Ovary (tissue), 9 donors: Measurements from ENCODE around the gene TOP2B. TPM values are rescaled to one million over a fixed set of nuclear protein-coding genes. Genes with fewer than 3 reads are reported as not detected.

Source experiments
- DNase-seq, 5 donors: peaks; one replicate each; pipeline ENCODE4 v3.0.0-alpha.2; 2019 to 2020
- H3K27ac ChIP-seq, 2 donors: fragments of 200-600 bp; one replicate each; pipeline versions ENCODE4 v1.5.1 to v1.8.0; 2019 to 2022
- H3K27me3 ChIP-seq: fragments of 200-600 bp; one replicate; pipeline ENCODE4 v1.8.0; 2022
- H3K36me3 ChIP-seq: fragments of 200-600 bp; sonication (generic); one replicate; pipeline ENCODE4 v1.5.1; 2019
- H3K4me1 ChIP-seq: one replicate; pipeline ENCODE4 v1.8.1; 2013; ENCODE audit warnings: mild to moderate bottlenecking, moderate library complexity; ENCODE audit not compliant: insufficient read depth
- H3K4me3 ChIP-seq: fragments of 200-600 bp; sonication (generic); one replicate; pipeline ENCODE4 v1.5.1; 2017
- H3K9me3 ChIP-seq, 2 donors: fragments of 200-600 bp in 1 of 2; sonication (generic) in 1 of 2; one replicate each; pipeline versions ENCODE4 v1.5.1 to v1.8.1; 2013 to 2019; ENCODE audit warnings: mild to moderate bottlenecking in 1 of 2, moderate library complexity in 1 of 2
- EP300 ChIP-seq: sonication (generic); formaldehyde crosslinking; IDR thresholded peaks from one replicate; pipeline ENCODE4 v1.6.1; 2017; ENCODE audit warnings: antibody characterized with exemption
- POLR2A ChIP-seq: fragments of 450-650 bp; IDR thresholded peaks from one replicate; pipeline ENCODE4 v1.6.1; 2017; ENCODE audit warnings: antibody characterized with exemption, mild to moderate bottlenecking, moderate library complexity
- WGBS, 3 donors: extraction: QIAGEN DNeasy Blood & Tissue Kit in 1 of 3; methylation state at CpG; one replicate each; pipeline versions ENCODE4 v1.1.5 to v1.1.7; 2013 to 2017; 5-methylcytosine and 5-hydroxymethylcytosine counted together
- intact Hi-C, 4 donors: fragments of 100-400 bp; cut with DNase I; formaldehyde crosslinking; loops; one replicate each; pipeline versions ENCODE4 v1.11.0 to v1.15.1; 2022 to 2023
- polyA plus RNA-seq, 2 donors: library from polyadenylated mRNA; stranded (reverse); fragments of 200-250 nt in 1 of 2; fragments of 350-450 nt in 1 of 2; fragmentation: Illumina TruSeq in 1 of 2; extraction: RNeasy Lipid Tissue Mini Kit (QIAGEN cat#74804) in 1 of 2; gene quantifications; one replicate each; pipeline ENCODE4 v1.2.3, GENCODE V29; 2013 to 2014
- total RNA-seq, 7 donors: library from RNA; depleted of rRNA in 2 of 7; stranded (reverse); fragments of >200 nt in 2 of 7; fragmentation: NEBNext Ultra II Directional in 3 of 7; extraction: Animal tissue kit (Norgen Biotek cat#: 25700) in 3 of 7; gene quantifications; one replicate each; pipeline versions ENCODE4 v1.1.0 to v1.2.4, GENCODE V29; 2016 to 2023
- TF ChIP-seq, protein P1 (sequence below), 3 donors: fragments of 450-650 bp in 2 of 3; fragments of 200-600 bp in 1 of 3; IDR thresholded peaks; one replicate each; pipeline versions ENCODE4 v1.5.1 to v1.8.0; 2016 to 2022; ENCODE audit warnings: antibody characterized with exemption in 3 of 3, mild to moderate bottlenecking in 1 of 3
- donor health status: DM: no; HTN: no; CAD: no; lungs with moderate emphysema.
- donor health status: DM: no; HTN: no; CAD: no.
- donor health status: Bipolar disorder and iron deficiency.
- donor health status: DM: yes; HTN: yes; CAD: no.
- donor health status: DM: no; HTN: no; CAD: no.
- donor health status: DM: yes; HTN: yes; CAD: no.

TOP2B gene
- total and polyA plus RNA-seq, 9 donors = 65.3 to 134 (median 98.2) TPM

DNA sequence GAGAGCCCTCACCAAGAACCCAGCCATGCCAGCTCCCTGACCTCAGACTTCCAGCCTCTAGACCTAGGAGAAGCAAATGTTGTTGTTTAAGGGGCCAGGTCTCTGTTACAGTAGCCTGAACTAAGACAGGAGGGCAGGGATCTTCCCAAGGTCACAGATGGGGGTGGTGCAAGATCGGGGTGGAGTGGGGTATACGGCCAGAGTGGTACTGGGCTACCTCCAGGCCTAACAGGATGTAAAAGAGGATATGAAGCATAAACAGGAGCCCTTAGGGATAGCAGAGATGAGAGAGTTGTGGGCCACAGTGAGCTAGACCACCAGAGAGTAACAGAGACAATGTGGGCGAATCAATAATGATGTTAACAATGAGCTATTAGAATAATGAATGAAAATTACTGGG lies 82.9 kb downstream of the TOP2B start:
- Histone ChIP-seq H3K27me3 (no peaks in the 10 kb centered on the region), H3K9me3 (peaks cover 0 to 4% of the 10 kb centered on the region in 2 donors), H3K4me3 (no peak overlapping the region), H3K4me1 (no peaks in the 10 kb centered on the region), H3K27ac (no peak overlapping the region), H3K36me3 (no peaks in the 10 kb centered on the region)
- no peak for DNase-seq
- 92 to 96% (median 94%) methylated on average over 3 of the region's 3 CpGs for WGBS, 3 donors
- intact Hi-C loops = no loop called here
- TF ChIP-seq EP300 (no peak), POLR2A (no peak)
- TF ChIP-seq, protein P1, sequence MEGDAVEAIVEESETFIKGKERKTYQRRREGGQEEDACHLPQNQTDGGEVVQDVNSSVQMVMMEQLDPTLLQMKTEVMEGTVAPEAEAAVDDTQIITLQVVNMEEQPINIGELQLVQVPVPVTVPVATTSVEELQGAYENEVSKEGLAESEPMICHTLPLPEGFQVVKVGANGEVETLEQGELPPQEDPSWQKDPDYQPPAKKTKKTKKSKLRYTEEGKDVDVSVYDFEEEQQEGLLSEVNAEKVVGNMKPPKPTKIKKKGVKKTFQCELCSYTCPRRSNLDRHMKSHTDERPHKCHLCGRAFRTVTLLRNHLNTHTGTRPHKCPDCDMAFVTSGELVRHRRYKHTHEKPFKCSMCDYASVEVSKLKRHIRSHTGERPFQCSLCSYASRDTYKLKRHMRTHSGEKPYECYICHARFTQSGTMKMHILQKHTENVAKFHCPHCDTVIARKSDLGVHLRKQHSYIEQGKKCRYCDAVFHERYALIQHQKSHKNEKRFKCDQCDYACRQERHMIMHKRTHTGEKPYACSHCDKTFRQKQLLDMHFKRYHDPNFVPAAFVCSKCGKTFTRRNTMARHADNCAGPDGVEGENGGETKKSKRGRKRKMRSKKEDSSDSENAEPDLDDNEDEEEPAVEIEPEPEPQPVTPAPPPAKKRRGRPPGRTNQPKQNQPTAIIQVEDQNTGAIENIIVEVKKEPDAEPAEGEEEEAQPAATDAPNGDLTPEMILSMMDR (IDR thresholded peaks at IDR 0.05) = no peak

GRCh38 chr3:25581335-25581734 lies 83.4 kb downstream of the TOP2B start:
- Histone ChIP-seq H3K9me3 (peaks cover 0 to 4% of the 10 kb centered on the region in 2 donors), H3K27me3 (no peaks in the 10 kb centered on the region), H3K4me1 (no peaks in the 10 kb centered on the region), H3K4me3 (no peak overlapping the region), H3K27ac (no peak overlapping the region), H3K36me3 (no peaks in the 10 kb centered on the region)
- TF ChIP-seq EP300 = no peak
- no peak for TF ChIP-seq POLR2A
- TF ChIP-seq, protein P1 (IDR thresholded peaks at IDR 0.05) = no peak
- intact Hi-C loops = no loop called here
- DNase-seq = no peak
- WGBS, 3 donors = 95 to 98% (median 97%) methylated on average over 7 of the region's 7 CpGs

DNA sequence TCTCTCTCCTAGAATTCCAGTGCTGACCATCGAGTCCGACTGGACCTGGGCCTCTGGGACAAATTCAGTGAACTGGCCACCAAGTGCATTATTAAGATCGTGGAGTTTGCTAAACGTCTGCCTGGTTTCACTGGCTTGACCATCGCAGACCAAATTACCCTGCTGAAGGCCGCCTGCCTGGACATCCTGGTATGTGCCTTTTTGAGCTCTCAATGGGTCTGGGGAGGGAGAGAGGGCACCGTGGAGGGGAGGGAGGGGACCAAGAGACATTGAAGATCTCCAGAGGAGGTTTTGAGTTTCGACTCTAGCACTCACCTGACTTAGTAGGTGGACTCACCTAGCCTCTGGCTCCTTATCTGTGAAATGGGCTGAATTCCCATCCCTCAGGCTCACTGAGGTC lies 84.2 kb downstream of the TOP2B start:
- 85 to 90% (median 87%) methylated on average over 8 of the region's 8 CpGs for WGBS, 3 donors
- Histone ChIP-seq H3K36me3 (no peaks in the 10 kb centered on the region), H3K27me3 (no peaks in the 10 kb centered on the region), H3K4me3 (no peak overlapping the region), H3K27ac (no peak overlapping the region), H3K4me1 (no peaks in the 10 kb centered on the region), H3K9me3 (peaks cover 0 to 4% of the 10 kb centered on the region in 2 donors)
- DNase-seq = no peak
- intact Hi-C loops = no loop called here
- TF ChIP-seq POLR2A (no peak), EP300 (no peak)
- TF ChIP-seq, protein P1 (IDR thresholded peaks at IDR 0.05) = no peak

DNA sequence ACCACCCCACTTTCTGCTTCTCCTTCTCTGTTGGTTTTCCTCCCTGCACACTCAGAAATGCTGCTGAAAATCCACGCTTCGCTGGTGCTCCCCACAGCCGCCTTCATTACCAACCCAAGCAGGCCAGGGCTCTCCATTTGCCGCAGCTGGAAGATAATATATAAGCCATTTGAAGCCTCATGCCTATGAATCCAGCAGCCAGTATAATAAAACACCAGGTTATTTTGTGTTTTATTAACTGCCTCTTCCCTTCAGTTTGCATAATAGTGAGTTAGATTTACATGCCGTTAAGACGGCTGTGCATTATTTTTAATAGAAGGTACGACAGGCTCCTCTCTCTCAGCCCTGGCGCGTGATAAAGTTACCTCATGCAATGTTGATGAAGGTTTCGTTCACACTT lies 86.6 kb downstream of the TOP2B start:
- TF ChIP-seq POLR2A = no peak
- no peak for TF ChIP-seq EP300
- TF ChIP-seq, protein P1 (IDR thresholded peaks at IDR 0.05) = no peak
- no peak for DNase-seq
- H3K9me3 ChIP-seq = peaks cover 0 to 4% of the 10 kb centered on the region in 2 donors
- WGBS, 3 donors = 93 to 98% (median 97%) methylated on average over 10 of the region's 10 CpGs
- intact Hi-C loops = no loop called here
- H3K4me1 ChIP-seq = no peaks in the 10 kb centered on the region
- no peaks in the 10 kb centered on the region for H3K36me3 ChIP-seq
- no peak overlapping the region for H3K27ac ChIP-seq
- H3K27me3 ChIP-seq = no peaks in the 10 kb centered on the region
- H3K4me3 ChIP-seq = no peak overlapping the region
